Fibroblast of peridontal ligament (primary cell): ENCODE data around the gene RAB40C.

ENCODE experiments used
- DNase-seq: peaks from one replicate; pipeline ENCODE4 v3.0.0-alpha.2; 2010; ENCODE audit errors: extremely low read depth

RAB40C gene

GRCh38 chr16:646679-647172 is 56.9 kb downstream of the RAB40C start:
- no peak for DNase-seq

GRCh38 chr16:647173-647902 is 57.5 kb downstream of the RAB40C start:
- DNase-seq: no peak

GRCh38 chr16:648071-648780 is 58.4 kb downstream of the RAB40C start:
- DNase-seq: no peak

GRCh38 chr16:648781-649589 is 59.1 kb downstream of the RAB40C start, which contains the start of gene WDR90:
Gene WDR90, plus strand, starts transcription at chr16:649365. Its CDS starts 52 bp downstream, at chr16:649417.
- peak; percentile 87 for DNase-seq

- no peak for DNase-seq
Measured at GRCh38 chr16:649631-650030, 59.8 kb downstream of the RAB40C start.

- no peak for DNase-seq
Measured at GRCh38 chr16:651844-652243, 62.0 kb downstream of the RAB40C start.

- DNase-seq: no peak
Measured at GRCh38 chr16:652454-653305, 62.8 kb downstream of the RAB40C start.

GRCh38 chr16:654034-654433 is 64.2 kb downstream of the RAB40C start:
- no peak for DNase-seq

GRCh38 chr16:657487-657886 is 67.6 kb downstream of the RAB40C start:
- no peak for DNase-seq

- DNase-seq: no peak
Measured at GRCh38 chr16:658679-659571, 69.1 kb downstream of the RAB40C start.

GRCh38 chr16:659618-660017 is 69.8 kb downstream of the RAB40C start:
- no peak for DNase-seq

- DNase-seq: no peak
Measured at GRCh38 chr16:660132-660458, 70.2 kb downstream of the RAB40C start.

- peak; percentile 76 for DNase-seq
Measured at GRCh38 chr16:660459-661183, 70.8 kb downstream of the RAB40C start.

- DNase-seq: no peak
Measured at GRCh38 chr16:661184-661821, 71.4 kb downstream of the RAB40C start.

- no peak for DNase-seq
Measured at GRCh38 chr16:662095-662494, 72.2 kb downstream of the RAB40C start.

- no peak for DNase-seq
Measured at GRCh38 chr16:662597-662996, 72.7 kb downstream of the RAB40C start.

- DNase-seq: no peak
Measured at GRCh38 chr16:666572-666971, 76.7 kb downstream of the RAB40C start.

- no peak for DNase-seq
Measured at GRCh38 chr16:667113-667779, 77.4 kb downstream of the RAB40C start.
